Tibial nerve (tissue), 3 donors: Measurements from ENCODE around the gene SPOCK3.

Experiments
- CTCF ChIP-seq, 5 experiments: fragments of 200-600 bp in 3 of 5; fragments of 450-650 bp in 2 of 5; sonication (generic) in 3 of 5; IDR thresholded peaks; one replicate each; pipeline ENCODE4 v1.5.1; 2016 to 2019; ENCODE audit warnings: antibody characterized with exemption in 5 of 5, mild to moderate bottlenecking in 3 of 5, moderate library complexity in 2 of 5
- POLR2A ChIP-seq, 2 donors: fragments of 450-650 bp; IDR thresholded peaks; one replicate each; pipeline ENCODE4 v1.6.1; 2017; ENCODE audit warnings: antibody characterized with exemption in 2 of 2, mild to moderate bottlenecking in 2 of 2, moderate library complexity in 2 of 2

- TF ChIP-seq CTCF (IDR thresholded peaks at IDR 0.05) (no peak), POLR2A (IDR thresholded peaks at IDR 0.05) (no peak)
These were observed 43.9 kb downstream of the SPOCK3 start for GRCh38 chr4:167190379-167190778.
